HepG2 (cell line): Measurements from ENCODE around the gene SP6. TPM values are rescaled to one million over a fixed set of nuclear protein-coding genes. Genes with fewer than 3 reads are reported as not detected.

ENCODE experiments used
- CCAR2 ChIP-seq: fragments of 200-400 bp; formaldehyde crosslinking; optimal IDR thresholded peaks from 2 replicates; pipeline ENCODE3; 2018; ENCODE audit warnings: low read depth, mild to moderate bottlenecking, low read length, moderate library complexity
- CEBPB ChIP-seq: IDR thresholded peaks from 2 replicates; pipeline ENCODE4 v1.6.1; 2011; ENCODE audit warnings: low read depth, low read length, improper control_type of control experiment, borderline replicate concordance
- CREB1 ChIP-seq, 2 experiments: fragments of 450-650 bp in 1 of 2; IDR thresholded peaks; 2 replicates each; pipeline ENCODE4 v1.6.1; 2016 to 2017; ENCODE audit warnings: control low read depth in 1 of 2, mild to moderate bottlenecking in 1 of 2, missing compliant biosample characterization in 1 of 2, missing genetic modification characterization in 1 of 2
- KDM4B ChIP-seq: sonication (generic); formaldehyde crosslinking; IDR thresholded peaks from 2 replicates; pipeline ENCODE4 v1.4.0; 2020; ENCODE audit warnings: missing genetic modification reagents
- NKX3-1 ChIP-seq: sonication (generic); formaldehyde crosslinking; IDR thresholded peaks from 2 replicates; pipeline ENCODE4 v1.5.0; 2020; ENCODE audit warnings: missing genetic modification reagents
- TOE1 ChIP-seq: sonication (generic); formaldehyde crosslinking; IDR thresholded peaks from 2 replicates; pipeline ENCODE4 v1.4.0; 2020; ENCODE audit warnings: mild to moderate bottlenecking, missing genetic modification reagents
- TRIM24 ChIP-seq: sonication (generic); formaldehyde crosslinking; IDR thresholded peaks from 2 replicates; pipeline ENCODE4 v1.8.0; 2022; ENCODE audit warnings: mild to moderate bottlenecking, missing genetic modification reagents
- YEATS4 ChIP-seq: sonication (generic); formaldehyde crosslinking; IDR thresholded peaks from 2 replicates; pipeline ENCODE4 v1.4.0; 2020; ENCODE audit warnings: missing genetic modification reagents, borderline replicate concordance
- ZKSCAN1 ChIP-seq: fragments of 150-350 bp; IDR thresholded peaks from 2 replicates; pipeline ENCODE4 v1.6.1; 2014; ENCODE audit warnings: low read length
- ZNF484 ChIP-seq: sonication (generic); formaldehyde crosslinking; IDR thresholded peaks from 2 replicates; pipeline ENCODE4 v1.5.1; 2020; ENCODE audit warnings: mild to moderate bottlenecking, low read depth, missing genetic modification reagents, borderline replicate concordance
- ZNF549 ChIP-seq: sonication (generic); formaldehyde crosslinking; IDR thresholded peaks from 2 replicates; pipeline ENCODE4 v1.5.0; 2020; ENCODE audit warnings: missing genetic modification reagents
- polyA plus RNA-seq, 8 experiments: library from polyadenylated mRNA; depleted of rRNA in 3 of 8; stranded (reverse) in 7 of 8; unstranded in 1 of 8; fragments of >200 nt; fragmentation: Illumina TruSeq in 4 of 8; extraction: Trizol in 4 of 8; gene quantifications; 2 replicates each; pipeline versions ENCODE4 v1.2.1 to v1.2.3, GENCODE V29; 2011 to 2016; ENCODE audit warnings: low read depth in 4 of 8, missing spikeins in 1 of 8, mixed read lengths in 1 of 8; ENCODE audit not compliant: insufficient read depth in 1 of 8
- total RNA-seq, 5 experiments: library from RNA; depleted of rRNA; stranded (reverse); fragments of >200 nt; fragmentation: Illumina TruSeq; extraction: Trizol; gene quantifications; 2 replicates each; pipeline ENCODE4 v1.2.3, GENCODE V29; 2016; ENCODE audit warnings: low read depth in 1 of 5
- TF ChIP-seq, protein P1 (sequence below): sonication (generic); formaldehyde crosslinking; IDR thresholded peaks from 2 replicates; pipeline ENCODE4 v1.5.0; 2020; ENCODE audit warnings: missing genetic modification reagents, mild to moderate bottlenecking, borderline replicate concordance
- TF ChIP-seq, protein P2 (sequence below): sonication (generic); formaldehyde crosslinking; IDR thresholded peaks from 2 replicates; pipeline ENCODE4 v1.4.0; 2020; ENCODE audit warnings: missing genetic modification reagents, borderline replicate concordance
- TF ChIP-seq, protein P3 (sequence below): sonication (generic); formaldehyde crosslinking; IDR thresholded peaks from 2 replicates; pipeline ENCODE4 v1.4.0; 2020; ENCODE audit warnings: missing genetic modification reagents
- TF ChIP-seq, protein P4 (sequence below): sonication (generic); formaldehyde crosslinking; IDR thresholded peaks from 2 replicates; pipeline ENCODE4 v1.4.0; 2020; ENCODE audit warnings: mild to moderate bottlenecking, missing genetic modification reagents
- TF ChIP-seq, protein P5 (sequence below): IDR thresholded peaks from 2 replicates; pipeline ENCODE4 v1.6.1; 2016; ENCODE audit warnings: low read depth, borderline replicate concordance
- TF ChIP-seq, protein P6 (sequence below): sonication (generic); formaldehyde crosslinking; IDR thresholded peaks from 2 replicates; pipeline ENCODE4 v1.5.1; 2020; ENCODE audit warnings: mild to moderate bottlenecking, missing genetic modification reagents

SP6 gene
- total and polyA plus RNA-seq, 2 of the 13 experiments (the other 11 are each of a cell fraction or from before 2014, with no cell fraction given): 0.07 TPM

DNA sequence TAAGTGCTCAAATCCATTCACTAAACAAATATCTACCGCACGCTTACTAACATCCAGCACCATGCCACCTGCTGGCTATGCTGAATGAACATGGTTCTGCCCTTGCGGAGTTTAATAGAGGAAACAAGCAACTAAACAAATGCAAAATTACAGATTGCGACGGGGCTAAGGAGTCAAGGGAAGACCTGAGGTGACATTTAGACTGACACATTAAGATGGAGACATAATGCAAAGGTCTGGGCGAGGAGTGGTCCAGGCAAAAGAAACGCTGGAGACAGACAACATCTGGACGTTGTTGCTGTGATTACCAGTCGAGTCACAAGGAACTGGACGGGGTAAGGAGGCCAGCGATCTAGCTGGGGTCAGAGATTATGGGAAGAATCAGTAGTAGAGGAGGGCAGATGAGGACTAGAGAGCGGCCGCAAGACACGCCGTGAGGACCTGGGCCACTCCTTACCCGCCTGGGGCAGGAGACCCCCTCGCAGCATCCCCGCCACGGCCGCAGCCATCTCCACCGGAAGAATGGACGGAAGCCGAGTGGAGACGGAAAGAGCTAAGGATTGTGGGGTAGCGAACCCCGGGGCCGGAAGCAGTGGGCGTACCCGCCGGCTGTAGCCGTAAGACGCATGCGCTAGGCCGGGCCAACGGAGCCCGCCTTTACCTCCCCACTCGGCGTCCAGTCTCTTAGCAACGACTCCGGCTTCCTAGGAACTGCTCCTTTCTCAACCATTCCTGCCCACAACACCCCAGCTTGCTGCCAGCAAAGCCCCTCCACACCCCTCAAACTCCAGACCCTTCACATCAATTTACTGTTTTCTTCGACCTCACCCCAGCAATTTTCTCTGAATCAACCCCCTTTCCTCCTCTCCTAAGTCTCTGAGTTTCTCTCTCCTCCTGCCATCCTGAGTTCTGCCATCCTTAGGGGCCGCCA is 19.7 kb downstream of the SP6 start, which contains the start of the genes LRRC46 and MRPL10 (continued):
- TF ChIP-seq, protein P1, sequence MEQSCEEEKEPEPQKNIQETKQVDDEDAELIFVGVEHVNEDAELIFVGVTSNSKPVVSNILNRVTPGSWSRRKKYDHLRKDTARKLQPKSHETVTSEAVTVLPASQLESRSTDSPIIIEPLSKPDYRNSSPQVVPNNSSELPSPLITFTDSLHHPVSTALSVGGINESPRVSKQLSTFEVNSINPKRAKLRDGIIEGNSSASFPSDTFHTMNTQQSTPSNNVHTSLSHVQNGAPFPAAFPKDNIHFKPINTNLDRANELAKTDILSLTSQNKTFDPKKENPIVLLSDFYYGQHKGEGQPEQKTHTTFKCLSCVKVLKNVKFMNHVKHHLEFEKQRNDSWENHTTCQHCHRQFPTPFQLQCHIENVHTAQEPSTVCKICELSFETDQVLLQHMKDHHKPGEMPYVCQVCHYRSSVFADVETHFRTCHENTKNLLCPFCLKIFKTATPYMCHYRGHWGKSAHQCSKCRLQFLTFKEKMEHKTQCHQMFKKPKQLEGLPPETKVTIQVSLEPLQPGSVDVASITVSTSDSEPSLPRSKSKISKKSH (CRISPR knock-in tag): peak; percentile 94
- TF ChIP-seq YEATS4 (CRISPR knock-in tag): peak; percentile 75
- TF ChIP-seq ZNF484 (CRISPR knock-in tag): 0 out of 2 replicates have a peak, but pooled peaks have one; percentile 31
- TF ChIP-seq, protein P2, sequence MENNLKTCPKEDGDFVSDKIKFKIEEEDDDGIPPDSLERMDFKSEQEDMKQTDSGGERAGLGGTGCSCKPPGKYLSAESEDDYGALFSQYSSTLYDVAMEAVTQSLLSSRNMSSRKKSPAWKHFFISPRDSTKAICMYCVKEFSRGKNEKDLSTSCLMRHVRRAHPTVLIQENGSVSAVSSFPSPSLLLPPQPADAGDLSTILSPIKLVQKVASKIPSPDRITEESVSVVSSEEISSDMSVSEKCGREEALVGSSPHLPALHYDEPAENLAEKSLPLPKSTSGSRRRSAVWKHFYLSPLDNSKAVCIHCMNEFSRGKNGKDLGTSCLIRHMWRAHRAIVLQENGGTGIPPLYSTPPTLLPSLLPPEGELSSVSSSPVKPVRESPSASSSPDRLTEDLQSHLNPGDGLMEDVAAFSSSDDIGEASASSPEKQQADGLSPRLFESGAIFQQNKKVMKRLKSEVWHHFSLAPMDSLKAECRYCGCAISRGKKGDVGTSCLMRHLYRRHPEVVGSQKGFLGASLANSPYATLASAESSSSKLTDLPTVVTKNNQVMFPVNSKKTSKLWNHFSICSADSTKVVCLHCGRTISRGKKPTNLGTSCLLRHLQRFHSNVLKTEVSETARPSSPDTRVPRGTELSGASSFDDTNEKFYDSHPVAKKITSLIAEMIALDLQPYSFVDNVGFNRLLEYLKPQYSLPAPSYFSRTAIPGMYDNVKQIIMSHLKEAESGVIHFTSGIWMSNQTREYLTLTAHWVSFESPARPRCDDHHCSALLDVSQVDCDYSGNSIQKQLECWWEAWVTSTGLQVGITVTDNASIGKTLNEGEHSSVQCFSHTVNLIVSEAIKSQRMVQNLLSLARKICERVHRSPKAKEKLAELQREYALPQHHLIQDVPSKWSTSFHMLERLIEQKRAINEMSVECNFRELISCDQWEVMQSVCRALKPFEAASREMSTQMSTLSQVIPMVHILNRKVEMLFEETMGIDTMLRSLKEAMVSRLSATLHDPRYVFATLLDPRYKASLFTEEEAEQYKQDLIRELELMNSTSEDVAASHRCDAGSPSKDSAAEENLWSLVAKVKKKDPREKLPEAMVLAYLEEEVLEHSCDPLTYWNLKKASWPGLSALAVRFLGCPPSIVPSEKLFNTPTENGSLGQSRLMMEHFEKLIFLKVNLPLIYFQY (CRISPR knock-in tag): no peak
- TF ChIP-seq CCAR2: no peak
- TF ChIP-seq, protein P3, sequence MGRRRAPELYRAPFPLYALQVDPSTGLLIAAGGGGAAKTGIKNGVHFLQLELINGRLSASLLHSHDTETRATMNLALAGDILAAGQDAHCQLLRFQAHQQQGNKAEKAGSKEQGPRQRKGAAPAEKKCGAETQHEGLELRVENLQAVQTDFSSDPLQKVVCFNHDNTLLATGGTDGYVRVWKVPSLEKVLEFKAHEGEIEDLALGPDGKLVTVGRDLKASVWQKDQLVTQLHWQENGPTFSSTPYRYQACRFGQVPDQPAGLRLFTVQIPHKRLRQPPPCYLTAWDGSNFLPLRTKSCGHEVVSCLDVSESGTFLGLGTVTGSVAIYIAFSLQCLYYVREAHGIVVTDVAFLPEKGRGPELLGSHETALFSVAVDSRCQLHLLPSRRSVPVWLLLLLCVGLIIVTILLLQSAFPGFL (CRISPR knock-in tag): no peak
- TF ChIP-seq TOE1 (CRISPR knock-in tag): 0 out of 2 replicates have a peak, but pooled peaks have one; percentile 23
- no peak for TF ChIP-seq CREB1 (IDR thresholded peaks at IDR 0.05)
- peak; percentile 18; the same call in 1 of the 2 replicates for TF ChIP-seq CREB1 (CRISPR knock-in tag; IDR thresholded peaks at IDR 0.05)
- peak; percentile 62 for TF ChIP-seq KDM4B (CRISPR knock-in tag)
- TF ChIP-seq, protein P4, sequence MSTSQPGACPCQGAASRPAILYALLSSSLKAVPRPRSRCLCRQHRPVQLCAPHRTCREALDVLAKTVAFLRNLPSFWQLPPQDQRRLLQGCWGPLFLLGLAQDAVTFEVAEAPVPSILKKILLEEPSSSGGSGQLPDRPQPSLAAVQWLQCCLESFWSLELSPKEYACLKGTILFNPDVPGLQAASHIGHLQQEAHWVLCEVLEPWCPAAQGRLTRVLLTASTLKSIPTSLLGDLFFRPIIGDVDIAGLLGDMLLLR (CRISPR knock-in tag): peak; percentile 81
- TF ChIP-seq, protein P5, sequence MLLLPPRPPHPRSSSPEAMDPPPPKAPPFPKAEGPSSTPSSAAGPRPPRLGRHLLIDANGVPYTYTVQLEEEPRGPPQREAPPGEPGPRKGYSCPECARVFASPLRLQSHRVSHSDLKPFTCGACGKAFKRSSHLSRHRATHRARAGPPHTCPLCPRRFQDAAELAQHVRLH (CRISPR knock-in tag): peak; percentile 92
- TF ChIP-seq ZNF549 (CRISPR knock-in tag): no peak
- TF ChIP-seq CEBPB: no peak
- TF ChIP-seq, protein P6, sequence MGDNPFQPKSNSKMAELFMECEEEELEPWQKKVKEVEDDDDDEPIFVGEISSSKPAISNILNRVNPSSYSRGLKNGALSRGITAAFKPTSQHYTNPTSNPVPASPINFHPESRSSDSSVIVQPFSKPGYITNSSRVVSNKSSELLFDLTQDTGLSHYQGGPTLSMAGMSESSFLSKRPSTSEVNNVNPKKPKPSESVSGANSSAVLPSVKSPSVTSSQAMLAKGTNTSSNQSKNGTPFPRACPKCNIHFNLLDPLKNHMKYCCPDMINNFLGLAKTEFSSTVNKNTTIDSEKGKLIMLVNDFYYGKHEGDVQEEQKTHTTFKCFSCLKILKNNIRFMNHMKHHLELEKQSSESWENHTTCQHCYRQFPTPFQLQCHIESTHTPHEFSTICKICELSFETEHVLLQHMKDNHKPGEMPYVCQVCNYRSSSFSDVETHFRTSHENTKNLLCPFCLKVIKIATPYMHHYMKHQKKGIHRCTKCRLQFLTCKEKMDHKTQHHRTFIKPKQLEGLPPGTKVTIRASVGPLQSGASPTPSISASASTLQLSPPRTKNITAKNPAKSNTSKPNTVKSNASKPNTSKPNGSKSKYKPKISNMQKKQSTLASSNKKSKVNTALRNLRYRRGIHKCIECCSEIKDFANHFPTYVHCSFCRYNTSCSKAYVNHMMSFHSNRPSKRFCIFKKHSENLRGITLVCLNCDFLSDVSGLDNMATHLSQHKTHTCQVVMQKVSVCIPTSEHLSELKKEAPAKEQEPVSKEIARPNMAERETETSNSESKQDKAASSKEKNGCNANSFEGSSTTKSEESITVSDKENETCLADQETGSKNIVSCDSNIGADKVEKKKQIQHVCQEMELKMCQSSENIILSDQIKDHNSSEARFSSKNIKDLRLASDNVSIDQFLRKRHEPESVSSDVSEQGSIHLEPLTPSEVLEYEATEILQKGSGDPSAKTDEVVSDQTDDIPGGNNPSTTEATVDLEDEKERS (CRISPR knock-in tag): peak; percentile 70; the same call in 1 of the 2 replicates
- TF ChIP-seq NKX3-1 (CRISPR knock-in tag): no peak; the same call in 1 of the 2 replicates
- TF ChIP-seq ZKSCAN1: no peak
- no peak for TF ChIP-seq TRIM24
